GM21786 (cell line): ENCODE results near the gene ARHGAP30.
"Not testable (repeated sequence)": the region's sequence is repeated elsewhere in the genome, so short reads cannot be mapped to it uniquely, and the experiment has no call there.

Experiments
- ATAC-seq: cut with Tn5 transposase; IDR thresholded peaks from one replicate; pipeline ENCODE4 v1.9.1; 2021; ENCODE audit not compliant: unreplicated experiment

Gene ARHGAP30

GRCh38 chr1:161045736-161046604 lies 23.7 kb downstream of the ARHGAP30 start, which contains the start of gene USF1:
TSS of gene USF1 (minus strand) at chr1:161045977. CDS start at chr1:161043275, 2,702 bp downstream.
- peak; percentile 62 for ATAC-seq

GRCh38 chr1:161044908-161045735 lies 24.6 kb downstream of the ARHGAP30 start:
- ATAC-seq, result peak; percentile 39

GRCh38 chr1:161044535-161044907 lies 25.2 kb downstream of the ARHGAP30 start:
- ATAC-seq, result no peak

GRCh38 chr1:161039546-161039945 lies 30.1 kb downstream of the ARHGAP30 start:
- no peak for ATAC-seq

- no peak for ATAC-seq
These were observed 30.5 kb downstream of the ARHGAP30 start for GRCh38 chr1:161039154-161039545.

GRCh38 chr1:161038523-161039153 lies 31.1 kb downstream of the ARHGAP30 start, which contains the start of gene TSTD1:
TSS of gene TSTD1 (minus strand) at chr1:161038964. CDS start at chr1:161038889, 75 bp downstream.
- ATAC-seq, result peak; percentile 72

- no peak for ATAC-seq
These were observed 31.8 kb downstream of the ARHGAP30 start for GRCh38 chr1:161037661-161038522.

GRCh38 chr1:161033751-161034150 lies 35.9 kb downstream of the ARHGAP30 start:
- no peak for ATAC-seq

GRCh38 chr1:161032409-161032808 lies 37.3 kb downstream of the ARHGAP30 start:
- no peak for ATAC-seq

GRCh38 chr1:161031874-161032273 lies 37.8 kb downstream of the ARHGAP30 start:
- no peak for ATAC-seq

GRCh38 chr1:161029466-161029865 lies 40.2 kb downstream of the ARHGAP30 start:
- ATAC-seq, result not testable (repeated sequence)

GRCh38 chr1:161026954-161027353 lies 42.7 kb downstream of the ARHGAP30 start:
- ATAC-seq, result not testable (repeated sequence)

GRCh38 chr1:161022432-161022831 lies 47.3 kb downstream of the ARHGAP30 start:
- ATAC-seq, result not testable (repeated sequence)

- no peak for ATAC-seq
These were observed 47.7 kb downstream of the ARHGAP30 start for GRCh38 chr1:161021970-161022353.

GRCh38 chr1:161021165-161021969 lies 48.3 kb downstream of the ARHGAP30 start:
- peak; percentile 89 for ATAC-seq

- ATAC-seq, result peak; percentile 30
These were observed 49.1 kb downstream of the ARHGAP30 start, which contains the start of gene F11R for GRCh38 chr1:161020509-161021164. TSS of gene F11R (minus strand) at chr1:161021152. CDS start at chr1:161021073, 79 bp downstream.

- no peak for ATAC-seq
These were observed 49.8 kb downstream of the ARHGAP30 start for GRCh38 chr1:161019751-161020495.

GRCh38 chr1:161019111-161019660 lies 50.5 kb downstream of the ARHGAP30 start:
- not testable (repeated sequence) for ATAC-seq
